MCF 10A (cell line): Measurements from ENCODE around the gene COLEC11. TPM values are rescaled to one million over a fixed set of nuclear protein-coding genes. Genes with fewer than 3 reads are reported as not detected.

ENCODE experiments used
- BruUV-seq: library from RNA; stranded (reverse); fragments of 400-500 nt; replicated peaks from 2 replicates; lab custom pipeline; 2021; lab: Mats Ljungman, UMichigan
- CTCF ChIA-PET: fragments of 300-600 bp; sonication (Branson Sonifier 250); formaldehyde crosslinking; extraction: SDS; loops from one replicate; lab custom pipeline; 2021; ENCODE audit warnings: antibody characterized with exemption, inconsistent platforms; lab: Yijun Ruan, JAX
- POLR2A ChIA-PET: fragments of 300-600, 350-650 bp; sonication (Branson Sonifier 250); formaldehyde crosslinking; extraction: SDS; loops from one replicate; lab custom pipeline; 2020; ENCODE audit warnings: antibody characterized with exemption, inconsistent platforms; lab: Yijun Ruan, JAX
- DNase-seq: peaks from one replicate; pipeline ENCODE4 v3.0.0-alpha.2; 2018; ENCODE audit not compliant: unreplicated experiment
- H3K27ac Mint-ChIP-seq: one replicate; pipeline ENCODE4 v1.8.0; 2022; ENCODE audit warnings: mild to moderate bottlenecking, low read depth, mixed read lengths; ENCODE audit not compliant: unreplicated experiment
- H3K27me3 Mint-ChIP-seq: one replicate; pipeline ENCODE4 v1.8.0; 2022; ENCODE audit warnings: mixed read lengths; ENCODE audit not compliant: insufficient read depth, unreplicated experiment
- H3K36me3 Mint-ChIP-seq: one replicate; pipeline ENCODE4 v1.8.0; 2022; ENCODE audit warnings: mild to moderate bottlenecking, moderate library complexity, mixed read lengths; ENCODE audit not compliant: insufficient read depth, unreplicated experiment
- H3K4me1 Mint-ChIP-seq: one replicate; pipeline ENCODE4 v1.8.0; 2022; ENCODE audit warnings: mixed read lengths; ENCODE audit not compliant: insufficient read depth, unreplicated experiment
- H3K4me3 Mint-ChIP-seq: one replicate; pipeline ENCODE4 v1.8.0; 2022; ENCODE audit warnings: mild to moderate bottlenecking, moderate library complexity, mixed read lengths; ENCODE audit not compliant: unreplicated experiment
- H3K9me3 Mint-ChIP-seq: one replicate; pipeline ENCODE4 v1.8.0; 2022; ENCODE audit warnings: mixed read lengths; ENCODE audit not compliant: unreplicated experiment
- CTCF ChIP-seq: fragments of 200-600 bp; IDR thresholded peaks from one replicate; pipeline ENCODE4 v1.8.0; 2022; ENCODE audit warnings: antibody characterized with exemption, mild to moderate bottlenecking; ENCODE audit not compliant: unreplicated experiment
- intact Hi-C: fragments of 100-400 bp; cut with micrococcal nuclease; formaldehyde crosslinking; loops from 2 replicates; pipeline ENCODE4 v1.14.1; 2022
- total RNA-seq: library from RNA; stranded (reverse); gene quantifications from 2 replicates; pipeline ENCODE4 v1.2.3, GENCODE V29; 2022

Gene COLEC11
- total RNA-seq, 1 experiment from 2014 or later: not detected

- ChIA-PET POLR2A (no interaction called here), CTCF (interaction anchor here (2.6 kb wide), 1 partner anchor 14 kb away, joined by 11 read pairs; no protein-coding TSS in a partner anchor)
- H3K36me3 Mint-ChIP-seq: no peaks in the 10 kb centered on the region
Observed at GRCh38 chr2:3677436-3677835, 82.5 kb downstream of the COLEC11 start.

GRCh38 chr2:3678212-3678611 lies 83.3 kb downstream of the COLEC11 start:
- CTCF ChIA-PET: interaction anchor here (0.6 to 2.6 kb wide), 3 partner anchors 14 to 1843 kb away, joined by 3 to 11 read pairs (median 4); no protein-coding TSS in a partner anchor
- Mint-ChIP-seq H3K36me3 (no peaks in the 10 kb centered on the region), H3K4me1 (no peaks in the 10 kb centered on the region), H3K4me3 (no peak overlapping the region), H3K27ac (no peak overlapping the region), H3K27me3 (peaks cover 15% of the 10 kb centered on the region), H3K9me3 (no peaks in the 10 kb centered on the region)
- DNase-seq: no peak
- POLR2A ChIA-PET: no interaction called here
- intact Hi-C loops: no loop called here
- BruUV-seq: no TSS peak
- TF ChIP-seq CTCF: no peak

More at GRCh38 chr2:3677436-3677835, 82.5 kb downstream of the COLEC11 start:
- no peak for DNase-seq
- Mint-ChIP-seq H3K4me1 (no peaks in the 10 kb centered on the region), H3K4me3 (no peak overlapping the region), H3K9me3 (no peaks in the 10 kb centered on the region), H3K27me3 (peaks cover 15% of the 10 kb centered on the region), H3K27ac (no peak overlapping the region)
- intact Hi-C loops: no loop called here
- BruUV-seq: no TSS peak
- no peak for TF ChIP-seq CTCF

- DNase-seq: no peak
- Mint-ChIP-seq H3K9me3 (no peaks in the 10 kb centered on the region), H3K27me3 (peaks cover 15% of the 10 kb centered on the region), H3K36me3 (no peaks in the 10 kb centered on the region), H3K4me3 (no peak overlapping the region), H3K4me1 (peaks cover 5% of the 10 kb centered on the region), H3K27ac (no peak overlapping the region)
- TF ChIP-seq CTCF: no peak
- no TSS peak for BruUV-seq
- ChIA-PET CTCF (interaction anchor here (0.8 to 2.6 kb wide), 2 partner anchors 13 to 255 kb away, joined by 3 to 11 read pairs; no protein-coding TSS in a partner anchor), POLR2A (no interaction called here)
- intact Hi-C loops: no loop called here
Observed at GRCh38 chr2:3679180-3679579, 84.3 kb downstream of the COLEC11 start.

- DNase-seq: no peak
- Mint-ChIP-seq H3K27ac (no peak overlapping the region), H3K36me3 (no peaks in the 10 kb centered on the region), H3K4me1 (peaks cover 7% of the 10 kb centered on the region), H3K27me3 (peaks cover 16% of the 10 kb centered on the region), H3K4me3 (no peak overlapping the region), H3K9me3 (no peaks in the 10 kb centered on the region)
- BruUV-seq: no TSS peak
- no peak for TF ChIP-seq CTCF
- POLR2A ChIA-PET: no interaction called here
- CTCF ChIA-PET: interaction anchor here (0.7 to 2.6 kb wide), 3 partner anchors 12 to 256 kb away, joined by 3 to 11 read pairs (median 4); no protein-coding TSS in a partner anchor
- intact Hi-C loops: no loop called here
Observed at GRCh38 chr2:3679616-3680393, 84.9 kb downstream of the COLEC11 start.
